Coronary artery (tissue), 2 donors: Measurements from ENCODE around the gene SEZ6L.

Source experiments
- DNase-seq: peaks from one replicate; pipeline ENCODE4 v3.0.0-alpha.2; 2017; ENCODE audit warnings: low spot score
- H3K27ac ChIP-seq, 2 donors: fragments of 200-600 bp; sonication (generic); one replicate each; pipeline ENCODE4 v1.5.1; 2016 to 2019
- H3K4me3 ChIP-seq: fragments of 200-600 bp; sonication (generic); 2 replicates; pipeline ENCODE4 v1.5.1; 2016; ENCODE audit warnings: mild to moderate bottlenecking, moderate library complexity
- TF ChIP-seq, protein P1 (sequence below): fragments of 200-600 bp; sonication (generic); IDR thresholded peaks from one replicate; pipeline ENCODE4 v1.5.1; 2019; ENCODE audit warnings: antibody characterized with exemption

The SEZ6L gene

DNA sequence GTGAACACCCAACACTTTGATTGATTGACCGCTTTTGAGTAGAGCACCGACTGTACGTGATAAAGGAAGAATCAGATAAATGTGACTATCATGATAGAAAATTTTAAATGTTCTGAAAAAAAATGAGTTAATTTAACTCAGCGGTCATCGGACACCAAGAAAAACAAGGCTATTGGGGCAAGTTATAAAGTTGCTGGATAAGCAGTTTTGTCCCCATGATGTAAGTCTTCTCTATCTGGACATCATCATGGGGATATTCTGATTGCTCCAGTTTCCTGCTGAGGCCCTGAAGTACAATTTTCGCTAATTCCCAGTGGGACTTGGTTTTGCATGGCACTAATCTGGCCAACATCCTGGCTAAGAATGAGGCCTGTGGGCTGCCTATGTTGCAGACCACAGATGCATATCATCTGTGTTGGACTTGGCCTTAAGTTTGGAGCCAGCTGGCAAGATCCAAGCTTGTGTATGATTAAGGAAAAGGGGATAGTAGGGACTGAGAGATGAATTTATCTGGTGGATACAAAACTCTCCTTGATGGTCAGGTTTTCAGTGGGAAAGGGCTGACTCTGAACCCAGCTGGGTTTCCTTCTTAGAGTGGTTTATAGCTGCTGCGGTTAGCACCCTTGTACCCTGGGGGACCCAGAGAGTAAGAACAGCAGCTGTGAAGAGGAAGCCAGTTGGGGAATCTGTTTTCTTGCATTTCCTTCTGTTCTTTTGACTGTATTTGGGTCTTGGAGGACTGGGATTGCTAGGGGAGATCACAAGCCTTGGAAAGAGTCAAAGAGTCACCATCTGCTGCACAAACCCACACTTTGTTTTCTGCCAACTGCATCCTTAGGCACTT is 118.3 kb downstream of the SEZ6L start:
- H3K4me3 ChIP-seq, result no peak overlapping the region

DNA sequence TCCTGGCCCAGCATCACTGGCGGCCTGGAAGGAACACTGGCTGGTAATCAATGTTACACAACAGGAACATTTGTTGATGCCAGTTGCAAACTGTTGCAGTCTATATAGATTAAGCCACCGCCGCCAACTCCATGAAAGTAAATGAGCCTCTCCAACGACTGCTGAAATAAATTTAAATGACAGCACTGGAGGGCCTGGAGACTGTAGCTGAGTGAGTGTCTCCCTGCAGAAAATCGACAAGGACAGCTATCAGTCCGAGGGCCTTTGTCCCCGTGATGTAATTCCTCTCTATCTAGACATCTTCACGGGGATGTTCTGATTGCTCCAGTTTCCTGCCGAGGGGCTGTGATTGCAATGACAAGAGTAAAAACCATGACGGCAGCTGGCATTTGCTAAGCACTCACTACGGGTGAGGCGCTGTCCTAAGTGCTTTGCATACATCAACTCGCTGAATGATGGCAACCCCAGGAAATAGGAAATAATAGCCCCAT is 120.4 kb downstream of the SEZ6L start:
- TF ChIP-seq, protein P1, sequence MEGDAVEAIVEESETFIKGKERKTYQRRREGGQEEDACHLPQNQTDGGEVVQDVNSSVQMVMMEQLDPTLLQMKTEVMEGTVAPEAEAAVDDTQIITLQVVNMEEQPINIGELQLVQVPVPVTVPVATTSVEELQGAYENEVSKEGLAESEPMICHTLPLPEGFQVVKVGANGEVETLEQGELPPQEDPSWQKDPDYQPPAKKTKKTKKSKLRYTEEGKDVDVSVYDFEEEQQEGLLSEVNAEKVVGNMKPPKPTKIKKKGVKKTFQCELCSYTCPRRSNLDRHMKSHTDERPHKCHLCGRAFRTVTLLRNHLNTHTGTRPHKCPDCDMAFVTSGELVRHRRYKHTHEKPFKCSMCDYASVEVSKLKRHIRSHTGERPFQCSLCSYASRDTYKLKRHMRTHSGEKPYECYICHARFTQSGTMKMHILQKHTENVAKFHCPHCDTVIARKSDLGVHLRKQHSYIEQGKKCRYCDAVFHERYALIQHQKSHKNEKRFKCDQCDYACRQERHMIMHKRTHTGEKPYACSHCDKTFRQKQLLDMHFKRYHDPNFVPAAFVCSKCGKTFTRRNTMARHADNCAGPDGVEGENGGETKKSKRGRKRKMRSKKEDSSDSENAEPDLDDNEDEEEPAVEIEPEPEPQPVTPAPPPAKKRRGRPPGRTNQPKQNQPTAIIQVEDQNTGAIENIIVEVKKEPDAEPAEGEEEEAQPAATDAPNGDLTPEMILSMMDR, result no peak

More for the DNA sequence above, 118.3 kb downstream of the SEZ6L start:
- TF ChIP-seq, protein P1, result no peak
- DNase-seq, result no peak
- H3K27ac ChIP-seq, result no peak overlapping the region

DNA sequence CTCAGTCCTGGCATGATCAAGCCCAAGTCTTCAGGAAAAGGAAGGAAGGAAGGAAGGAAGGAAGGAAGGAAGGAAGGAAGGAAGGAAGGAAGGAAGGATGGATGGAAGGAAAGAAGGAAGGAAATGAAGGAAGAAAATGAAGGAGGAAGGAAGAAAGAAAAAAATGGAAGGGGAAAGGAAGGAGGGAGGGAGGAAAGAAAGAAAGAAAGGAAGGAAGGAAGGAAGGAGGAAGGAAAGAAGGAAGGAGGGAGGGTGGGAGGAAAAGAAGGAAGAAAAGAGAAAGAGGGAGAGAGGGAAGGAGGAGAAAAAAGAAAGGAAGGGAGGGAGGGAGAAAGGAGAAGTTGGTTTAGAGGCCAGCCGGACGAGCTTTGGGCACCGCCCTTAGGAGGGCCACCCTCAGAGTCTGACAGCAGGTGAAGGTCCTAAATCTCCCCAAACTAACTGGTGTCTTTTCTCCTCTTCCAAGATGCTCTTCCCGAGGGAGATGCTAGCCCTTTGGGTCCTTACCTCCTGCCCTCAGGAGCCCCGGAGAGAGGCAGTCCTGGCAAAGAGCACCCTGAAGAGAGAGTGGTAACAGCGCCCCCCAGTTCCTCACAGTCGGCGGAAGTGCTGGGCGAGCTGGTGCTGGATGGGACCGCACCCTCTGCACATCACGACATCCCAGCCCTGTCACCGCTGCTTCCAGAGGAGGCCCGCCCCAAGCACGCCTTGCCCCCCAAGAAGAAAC is 122.8 kb downstream of the SEZ6L start:
- TF ChIP-seq, protein P1, result no peak
- no peak overlapping the region for H3K4me3 ChIP-seq
- DNase-seq, result no peak
- H3K27ac ChIP-seq, result no peak overlapping the region

More for the DNA sequence above, 120.4 kb downstream of the SEZ6L start:
- no peak for DNase-seq
- Histone ChIP-seq H3K4me3 (no peak overlapping the region), H3K27ac (no peak overlapping the region)

DNA sequence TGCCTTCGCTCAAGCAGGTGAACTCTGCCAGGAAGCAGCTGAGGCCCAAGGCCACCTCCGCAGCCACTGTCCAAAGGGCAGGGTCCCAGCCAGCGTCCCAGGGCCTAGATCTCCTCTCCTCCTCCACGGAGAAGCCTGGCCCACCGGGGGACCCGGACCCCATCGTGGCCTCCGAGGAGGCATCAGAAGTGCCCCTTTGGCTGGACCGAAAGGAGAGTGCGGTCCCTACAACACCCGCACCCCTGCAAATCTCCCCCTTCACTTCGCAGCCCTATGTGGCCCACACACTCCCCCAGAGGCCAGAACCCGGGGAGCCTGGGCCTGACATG is 123.4 kb downstream of the SEZ6L start:
- DNase-seq, result no peak
- no peak overlapping the region for H3K4me3 ChIP-seq
- no peak overlapping the region for H3K27ac ChIP-seq
- TF ChIP-seq, protein P1, result no peak

DNA sequence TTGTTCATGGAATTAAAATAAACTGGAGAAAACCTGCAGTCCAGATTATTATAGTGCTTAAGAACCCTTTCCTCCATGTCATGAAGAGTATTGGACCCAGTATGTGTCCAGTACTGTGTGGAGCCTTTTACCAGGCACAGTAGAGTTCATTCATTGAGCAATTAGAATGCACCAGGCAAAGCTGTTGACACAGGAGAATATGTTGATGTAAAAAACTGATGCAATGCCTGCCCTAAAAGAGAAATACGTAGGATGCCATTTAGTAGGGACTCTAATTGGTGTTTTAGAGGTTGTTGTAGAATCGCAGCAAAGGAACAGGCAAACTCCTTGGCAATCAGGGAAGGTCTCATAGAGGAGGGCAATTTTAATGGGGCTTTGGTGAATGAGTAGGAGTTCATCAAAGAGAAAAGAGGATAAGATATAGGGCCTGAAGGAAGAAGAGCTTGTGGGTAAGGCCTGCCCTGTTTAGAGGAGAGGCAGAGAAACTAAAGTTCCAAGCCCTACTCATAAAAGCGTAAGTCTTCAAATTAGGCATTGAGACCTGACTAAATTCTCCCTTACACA is 126.4 kb downstream of the SEZ6L start:
- TF ChIP-seq, protein P1, result no peak
- Histone ChIP-seq H3K27ac (no peak overlapping the region), H3K4me3 (no peak overlapping the region)
- DNase-seq, result no peak

DNA sequence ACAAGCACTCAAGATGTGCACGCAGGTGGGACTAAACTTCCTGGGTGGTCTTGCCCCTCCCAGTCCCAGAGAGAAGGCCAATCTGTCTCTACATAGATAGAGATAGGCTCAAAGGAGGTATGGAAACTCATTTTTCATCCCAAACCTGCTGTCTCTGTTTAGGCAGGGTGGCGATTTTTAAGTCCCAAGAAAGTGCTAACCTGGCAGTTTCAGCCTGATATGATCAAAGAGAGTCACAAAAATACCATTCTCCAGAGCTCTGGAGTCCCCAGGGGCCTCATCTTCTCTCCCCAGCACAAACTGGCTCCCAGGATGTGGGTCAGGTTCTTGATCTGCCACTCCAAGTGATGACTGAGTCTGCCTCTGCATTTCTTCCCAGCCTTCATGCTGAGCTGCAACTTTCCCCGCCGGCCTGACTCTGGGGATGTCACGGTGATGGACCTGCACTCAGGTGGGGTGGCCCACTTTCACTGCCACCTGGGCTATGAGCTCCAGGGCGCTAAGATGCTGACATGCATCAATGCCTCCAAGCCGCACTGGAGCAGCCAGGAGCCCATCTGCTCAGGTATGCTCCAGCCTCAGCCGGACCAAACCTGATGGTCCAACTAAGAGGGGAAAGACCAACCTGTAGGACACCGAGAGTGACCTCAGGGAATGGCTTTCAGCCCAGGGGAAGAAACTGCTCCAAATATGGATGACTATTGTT is 129.5 kb downstream of the SEZ6L start:
- no peak overlapping the region for H3K4me3 ChIP-seq
- no peak for DNase-seq
- TF ChIP-seq, protein P1, result no peak
- no peak overlapping the region for H3K27ac ChIP-seq
